Activated T-helper 1 cell treated with anti-CD3 and anti-CD28 coated beads, Interleukin-2, amount 50 U/mL, for 16 hours (primary cell): ENCODE data around the gene POM121C.
"Not testable (repeated sequence)": the region's sequence is repeated elsewhere in the genome, so short reads cannot be mapped to it uniquely, and the experiment has no call there.

Experiments
- DNase-seq, 2 donors: peaks; one replicate each; pipeline ENCODE4 v3.0.0-alpha.2; 2020; ENCODE audit warnings: low read depth in 1 of 2, low spot score in 1 of 2

The POM121C gene

GRCh38 chr7:75397865-75398264 lies 88.2 kb downstream of the POM121C start:
- not testable (repeated sequence) for DNase-seq

DNA sequence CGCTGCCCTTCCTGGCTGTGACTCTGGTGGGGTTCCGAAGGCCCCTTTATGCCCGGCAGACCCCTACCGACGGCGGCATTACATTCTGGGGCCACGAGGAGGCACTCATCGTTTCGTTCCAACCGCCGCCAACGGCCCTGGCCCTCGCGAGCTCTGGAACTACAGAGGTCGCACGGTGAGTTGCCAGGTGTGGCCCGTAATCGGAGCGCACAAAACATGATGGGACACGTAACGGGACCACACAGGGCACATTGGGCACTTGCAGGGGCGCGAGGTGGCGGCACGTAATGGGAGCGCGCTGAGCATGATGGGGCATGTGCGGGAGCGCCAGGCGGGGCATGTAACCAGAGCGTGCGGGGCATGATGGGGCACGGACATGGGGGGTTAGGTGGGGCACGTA lies 90.8 kb downstream of the POM121C start, which contains the start of gene TRIM73:
Gene TRIM73, plus strand, starts transcription at position 301 of the 400 bp plus-strand sequence. CDS start 3,305 bp downstream, outside the sequence.
- not testable (repeated sequence) for DNase-seq

- not testable (repeated sequence) for DNase-seq
Observed at GRCh38 chr7:75393194-75393593, 92.9 kb downstream of the POM121C start.

DNA sequence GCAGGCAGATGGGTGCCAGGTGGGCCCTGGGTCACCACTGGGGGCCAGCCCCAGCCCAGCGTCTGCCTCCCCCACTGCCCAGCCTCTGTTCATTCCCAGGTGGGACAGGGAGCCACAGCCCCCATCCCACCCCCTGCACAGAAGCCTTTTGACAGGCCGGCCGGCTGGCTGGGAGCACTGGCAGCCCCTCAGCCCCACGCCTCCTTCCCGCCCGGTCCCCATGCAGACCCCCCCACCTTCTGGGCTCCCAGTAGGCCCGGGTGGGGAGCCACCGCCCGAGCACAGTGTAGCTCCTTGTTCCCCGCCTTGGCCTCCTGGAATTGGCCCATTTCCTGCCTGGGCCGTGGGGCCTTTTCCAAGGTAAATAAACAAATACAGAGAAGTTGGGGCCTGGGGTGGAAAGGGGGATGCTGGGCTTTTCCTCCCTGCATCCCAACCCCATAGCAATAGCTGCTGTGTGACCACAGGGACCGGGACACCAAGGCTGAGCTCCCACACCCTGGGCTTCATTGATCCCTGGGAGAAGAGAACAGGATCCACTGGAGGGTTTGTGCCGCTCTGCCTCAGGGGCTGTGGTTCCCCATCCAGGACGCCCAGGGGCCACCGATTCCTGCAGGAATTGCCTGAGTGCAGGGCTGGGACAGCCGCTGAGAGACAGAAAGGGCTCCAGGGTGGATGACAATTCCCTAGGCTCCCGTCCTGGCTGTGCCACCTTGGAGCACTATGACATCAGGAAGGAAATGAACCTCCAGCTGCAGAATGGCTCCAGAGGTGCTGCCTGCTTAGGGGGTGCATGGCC lies 111.4 kb downstream of the POM121C start:
- DNase-seq = not testable (repeated sequence)

GRCh38 chr7:75374144-75374518 lies 112.0 kb downstream of the POM121C start:
- DNase-seq = not testable (repeated sequence)

- not testable (repeated sequence) for DNase-seq
Observed at GRCh38 chr7:75367313-75367712, 118.8 kb downstream of the POM121C start.
